Measurements from ENCODE around the gene ELP2. TPM values are rescaled to one million over a fixed set of nuclear protein-coding genes. Genes with fewer than 3 reads are reported as not detected.

Gene ELP2
- polyA plus RNA-seq, 1 of the 3 experiments (the other 2 are of a cell fraction), result 38.3 TPM

DNA sequence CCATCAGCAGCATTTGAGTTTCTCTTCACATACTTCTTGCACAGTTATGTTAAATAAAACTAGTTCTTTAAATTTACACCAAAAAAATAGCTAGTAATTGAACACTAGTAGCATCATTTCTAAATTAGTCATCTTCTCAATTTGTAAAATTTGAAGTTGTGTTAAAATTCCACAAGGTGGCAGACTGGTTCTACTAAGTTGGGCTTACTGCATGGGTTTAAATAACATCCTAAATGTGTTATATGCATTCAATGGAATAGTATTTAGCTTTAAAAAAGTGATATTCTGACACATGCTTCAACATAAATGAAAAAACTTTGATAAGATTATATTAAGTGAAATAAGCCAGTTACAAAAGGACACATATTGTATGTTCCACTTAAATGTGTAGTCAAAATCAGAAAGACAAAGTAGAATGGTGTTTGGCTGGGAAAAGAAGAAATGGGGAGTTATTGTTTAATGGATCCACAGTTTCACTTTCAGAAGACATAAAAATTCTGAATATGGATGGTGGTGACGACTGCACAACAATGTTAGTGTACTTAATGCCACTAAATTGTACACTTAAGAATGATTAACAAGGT, 33.7 kb upstream of the ELP2 start:
- TF ChIP-seq SIN3A (IDR thresholded peaks at IDR 0.05; ENCODE audit: borderline replicate concordance, low read depth, low read length) (no peak), RAD21 (IDR thresholded peaks at IDR 0.05; ENCODE audit: low read length) (peak; percentile 89), JUND (IDR thresholded peaks at IDR 0.05) (no peak), ELF1 (IDR thresholded peaks at IDR 0.05) (no peak), NRF1 (IDR thresholded peaks at IDR 0.05; ENCODE audit: low read depth, low read length) (no peak), SMC3 (IDR thresholded peaks at IDR 0.05; ENCODE audit: low read depth, low read length) (peak; percentile 68), TEAD4 (IDR thresholded peaks at IDR 0.05; ENCODE audit: borderline replicate concordance, insufficient read depth) (no peak), EP300 (IDR thresholded peaks at IDR 0.05; ENCODE audit: borderline replicate concordance in 1 of 2, low read depth in 1 of 2, low read length in 1 of 2) (no peak), GABPA (IDR thresholded peaks at IDR 0.05; ENCODE audit: low read depth) (no peak), NFIC (IDR thresholded peaks at IDR 0.05; ENCODE audit: borderline replicate concordance) (no peak), EZH2phosphoT487 (IDR thresholded peaks at IDR 0.05; ENCODE audit: borderline replicate concordance, low read depth) (no peak), FOXJ3 (CRISPR knock-in tag; IDR thresholded peaks at IDR 0.05) (no peak), MXI1 (IDR thresholded peaks at IDR 0.05; ENCODE audit: low read depth, low read length) (no peak), MEF2A (IDR thresholded peaks at IDR 0.05; ENCODE audit: borderline replicate concordance, low read depth) (no peak), GATA2 (CRISPR knock-in tag; IDR thresholded peaks at IDR 0.05) (no peak), TAF1 (IDR thresholded peaks at IDR 0.05; ENCODE audit: borderline replicate concordance, low read depth, low read length) (no peak), USF2 (IDR thresholded peaks at IDR 0.05; ENCODE audit: borderline replicate concordance, low read depth, low read length) (no peak)
- TF ChIP-seq, protein P1, sequence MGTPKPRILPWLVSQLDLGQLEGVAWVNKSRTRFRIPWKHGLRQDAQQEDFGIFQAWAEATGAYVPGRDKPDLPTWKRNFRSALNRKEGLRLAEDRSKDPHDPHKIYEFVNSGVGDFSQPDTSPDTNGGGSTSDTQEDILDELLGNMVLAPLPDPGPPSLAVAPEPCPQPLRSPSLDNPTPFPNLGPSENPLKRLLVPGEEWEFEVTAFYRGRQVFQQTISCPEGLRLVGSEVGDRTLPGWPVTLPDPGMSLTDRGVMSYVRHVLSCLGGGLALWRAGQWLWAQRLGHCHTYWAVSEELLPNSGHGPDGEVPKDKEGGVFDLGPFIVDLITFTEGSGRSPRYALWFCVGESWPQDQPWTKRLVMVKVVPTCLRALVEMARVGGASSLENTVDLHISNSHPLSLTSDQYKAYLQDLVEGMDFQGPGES (IDR thresholded peaks at IDR 0.05; ENCODE audit: low read depth, low read length), result no peak
- TF ChIP-seq, protein P2, sequence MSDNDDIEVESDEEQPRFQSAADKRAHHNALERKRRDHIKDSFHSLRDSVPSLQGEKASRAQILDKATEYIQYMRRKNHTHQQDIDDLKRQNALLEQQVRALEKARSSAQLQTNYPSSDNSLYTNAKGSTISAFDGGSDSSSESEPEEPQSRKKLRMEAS (IDR thresholded peaks at IDR 0.05; ENCODE audit: low read depth), result no peak
- TF ChIP-seq, protein P3, sequence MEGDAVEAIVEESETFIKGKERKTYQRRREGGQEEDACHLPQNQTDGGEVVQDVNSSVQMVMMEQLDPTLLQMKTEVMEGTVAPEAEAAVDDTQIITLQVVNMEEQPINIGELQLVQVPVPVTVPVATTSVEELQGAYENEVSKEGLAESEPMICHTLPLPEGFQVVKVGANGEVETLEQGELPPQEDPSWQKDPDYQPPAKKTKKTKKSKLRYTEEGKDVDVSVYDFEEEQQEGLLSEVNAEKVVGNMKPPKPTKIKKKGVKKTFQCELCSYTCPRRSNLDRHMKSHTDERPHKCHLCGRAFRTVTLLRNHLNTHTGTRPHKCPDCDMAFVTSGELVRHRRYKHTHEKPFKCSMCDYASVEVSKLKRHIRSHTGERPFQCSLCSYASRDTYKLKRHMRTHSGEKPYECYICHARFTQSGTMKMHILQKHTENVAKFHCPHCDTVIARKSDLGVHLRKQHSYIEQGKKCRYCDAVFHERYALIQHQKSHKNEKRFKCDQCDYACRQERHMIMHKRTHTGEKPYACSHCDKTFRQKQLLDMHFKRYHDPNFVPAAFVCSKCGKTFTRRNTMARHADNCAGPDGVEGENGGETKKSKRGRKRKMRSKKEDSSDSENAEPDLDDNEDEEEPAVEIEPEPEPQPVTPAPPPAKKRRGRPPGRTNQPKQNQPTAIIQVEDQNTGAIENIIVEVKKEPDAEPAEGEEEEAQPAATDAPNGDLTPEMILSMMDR (IDR thresholded peaks at IDR 0.05), result peak; percentile 72
- TF ChIP-seq, protein P4, sequence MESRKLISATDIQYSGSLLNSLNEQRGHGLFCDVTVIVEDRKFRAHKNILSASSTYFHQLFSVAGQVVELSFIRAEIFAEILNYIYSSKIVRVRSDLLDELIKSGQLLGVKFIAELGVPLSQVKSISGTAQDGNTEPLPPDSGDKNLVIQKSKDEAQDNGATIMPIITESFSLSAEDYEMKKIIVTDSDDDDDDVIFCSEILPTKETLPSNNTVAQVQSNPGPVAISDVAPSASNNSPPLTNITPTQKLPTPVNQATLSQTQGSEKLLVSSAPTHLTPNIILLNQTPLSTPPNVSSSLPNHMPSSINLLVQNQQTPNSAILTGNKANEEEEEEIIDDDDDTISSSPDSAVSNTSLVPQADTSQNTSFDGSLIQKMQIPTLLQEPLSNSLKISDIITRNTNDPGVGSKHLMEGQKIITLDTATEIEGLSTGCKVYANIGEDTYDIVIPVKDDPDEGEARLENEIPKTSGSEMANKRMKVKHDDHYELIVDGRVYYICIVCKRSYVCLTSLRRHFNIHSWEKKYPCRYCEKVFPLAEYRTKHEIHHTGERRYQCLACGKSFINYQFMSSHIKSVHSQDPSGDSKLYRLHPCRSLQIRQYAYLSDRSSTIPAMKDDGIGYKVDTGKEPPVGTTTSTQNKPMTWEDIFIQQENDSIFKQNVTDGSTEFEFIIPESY (IDR thresholded peaks at IDR 0.05; ENCODE audit: borderline replicate concordance, low read depth), result no peak
- peak; percentile 53 for DNase-seq
- POLR2A ChIA-PET, result interaction anchor here (0.6 to 1.0 kb wide), 2 partner anchors 28 to 33 kb away, joined by 3 read pairs; partner anchors contain the start of gene SLC39A6

More for the DNA sequence above, 33.7 kb upstream of the ELP2 start:
- no peaks in the 10 kb centered on the region for H3K36me3 ChIP-seq (replicated peaks in 1 of 2; ENCODE audit: control insufficient read depth in 1 of 2, insufficient read depth in 2 of 2, low read length in 1 of 2)
- H3K9me2 ChIP-seq, result no peaks in the 10 kb centered on the region
- no peak overlapping the region; a peak in 1 of 4 replicates for H3K4me3 ChIP-seq (ENCODE audit: low read depth in 2 of 2, low read length in 1 of 2)
- H3K4me1 ChIP-seq (ENCODE audit: control insufficient read depth in 1 of 2, insufficient read depth in 2 of 2, low read depth in 1 of 2, low read length in 1 of 2), result no peaks in the 10 kb centered on the region
- 3% methylated on average over 1 of the region's 1 CpG for WGBS (ENCODE audit: low lambda C conversion rate)
- H3K9me3 ChIP-seq, result no peaks in the 10 kb centered on the region
- H3F3A ChIP-seq (replicated peaks; ENCODE audit: insufficient read depth), result no peaks in the 10 kb centered on the region
- CTCF ChIA-PET, result interaction anchor here (0.6 to 7.7 kb wide), 41 partner anchors 9 to 716 kb away, joined by 3 to 136 read pairs (median 4); no protein-coding TSS in a partner anchor
- H3K4me2 ChIP-seq, result no peak overlapping the region
- H3K27me3 ChIP-seq (ENCODE audit: insufficient read depth), result no peaks in the 10 kb centered on the region
- H3K79me2 ChIP-seq (ENCODE audit: insufficient read depth), result no peaks in the 10 kb centered on the region
- no peak overlapping the region for H3K9ac ChIP-seq
- no peak overlapping the region for H2AFZ ChIP-seq (ENCODE audit: low read depth)
- H4K20me1 ChIP-seq (ENCODE audit: insufficient read depth), result no peaks in the 10 kb centered on the region
- no peak overlapping the region for H3K27ac ChIP-seq (ENCODE audit: low read depth in 2 of 2, low read length in 1 of 2)
